GM12875 (cell line): ENCODE measurements around the gene AFM.

Experiments
- H3K4me3 ChIP-seq: one replicate; pipeline ENCODE4 v1.5.1; 2011; ENCODE audit warnings: low read depth, low read length, control low read depth
- TF ChIP-seq, protein P1 (sequence below): IDR thresholded peaks from 2 replicates; pipeline ENCODE4 v1.5.1; 2011; ENCODE audit warnings: low read depth, mild to moderate bottlenecking, control low read depth, inconsistent platforms, low read length, moderate library complexity, borderline replicate concordance; ENCODE audit not compliant: insufficient read depth

The AFM gene

DNA sequence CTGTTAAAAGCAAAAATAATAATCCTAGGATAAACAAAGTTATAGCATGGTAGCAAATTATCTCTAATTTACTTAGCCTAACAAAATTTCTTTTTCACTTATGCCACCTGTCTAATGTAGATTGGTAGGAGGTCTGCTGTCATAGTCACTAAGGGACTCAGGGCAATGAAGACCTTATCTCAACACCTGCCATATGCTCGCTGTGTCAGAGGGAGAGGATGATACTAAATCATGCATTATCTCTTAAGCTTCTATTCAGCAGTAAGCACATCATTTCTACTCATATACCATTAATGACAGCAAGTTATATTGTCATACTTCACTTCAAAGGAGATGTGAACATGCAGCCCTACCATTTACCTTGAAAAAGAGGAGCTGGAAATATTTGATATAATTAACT, 44.1 kb downstream of the AFM start:
- TF ChIP-seq, protein P1, sequence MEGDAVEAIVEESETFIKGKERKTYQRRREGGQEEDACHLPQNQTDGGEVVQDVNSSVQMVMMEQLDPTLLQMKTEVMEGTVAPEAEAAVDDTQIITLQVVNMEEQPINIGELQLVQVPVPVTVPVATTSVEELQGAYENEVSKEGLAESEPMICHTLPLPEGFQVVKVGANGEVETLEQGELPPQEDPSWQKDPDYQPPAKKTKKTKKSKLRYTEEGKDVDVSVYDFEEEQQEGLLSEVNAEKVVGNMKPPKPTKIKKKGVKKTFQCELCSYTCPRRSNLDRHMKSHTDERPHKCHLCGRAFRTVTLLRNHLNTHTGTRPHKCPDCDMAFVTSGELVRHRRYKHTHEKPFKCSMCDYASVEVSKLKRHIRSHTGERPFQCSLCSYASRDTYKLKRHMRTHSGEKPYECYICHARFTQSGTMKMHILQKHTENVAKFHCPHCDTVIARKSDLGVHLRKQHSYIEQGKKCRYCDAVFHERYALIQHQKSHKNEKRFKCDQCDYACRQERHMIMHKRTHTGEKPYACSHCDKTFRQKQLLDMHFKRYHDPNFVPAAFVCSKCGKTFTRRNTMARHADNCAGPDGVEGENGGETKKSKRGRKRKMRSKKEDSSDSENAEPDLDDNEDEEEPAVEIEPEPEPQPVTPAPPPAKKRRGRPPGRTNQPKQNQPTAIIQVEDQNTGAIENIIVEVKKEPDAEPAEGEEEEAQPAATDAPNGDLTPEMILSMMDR = no peak
- H3K4me3 ChIP-seq = no peak overlapping the region

DNA sequence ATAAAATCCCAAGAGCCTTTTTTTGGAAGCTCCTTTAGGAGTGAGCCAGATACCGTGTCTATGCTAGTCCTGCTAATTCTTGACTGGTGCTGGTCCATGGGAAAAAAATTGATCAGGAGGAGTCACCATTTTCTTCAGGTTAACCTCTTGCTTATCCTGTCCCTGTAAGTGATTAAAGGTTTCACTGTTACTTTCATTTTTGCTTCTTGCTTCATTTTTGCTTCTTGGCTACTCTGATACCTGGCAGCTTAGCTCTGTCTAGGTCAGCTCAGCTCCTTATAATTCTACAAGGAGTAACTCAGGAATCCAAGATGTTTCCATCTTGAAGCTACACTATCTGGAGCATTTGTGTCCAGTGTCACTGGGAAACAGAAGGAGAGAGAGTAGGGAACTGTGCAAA, 45.7 kb downstream of the AFM start:
- TF ChIP-seq, protein P1 = no peak
- H3K4me3 ChIP-seq = no peak overlapping the region

DNA sequence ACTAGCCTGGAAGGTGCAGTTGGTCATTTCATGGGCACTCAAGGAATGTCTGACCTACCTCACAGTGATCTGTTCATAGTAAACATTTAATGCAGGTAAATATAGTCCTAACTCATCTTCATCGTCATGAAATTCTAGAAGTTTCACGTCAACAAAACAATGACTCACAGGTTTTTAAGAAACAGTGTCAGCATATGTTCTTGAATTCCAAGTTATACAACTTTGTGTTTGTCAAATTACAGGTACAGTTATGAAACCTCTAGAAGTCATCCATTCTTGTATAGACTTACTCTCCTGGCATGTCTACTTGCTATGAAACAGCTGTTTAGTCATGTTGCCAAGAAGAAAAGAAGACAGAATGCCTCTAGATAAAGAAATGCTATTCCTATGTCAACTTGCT, 46.6 kb downstream of the AFM start:
- no peak overlapping the region for H3K4me3 ChIP-seq
- TF ChIP-seq, protein P1 = no peak

DNA sequence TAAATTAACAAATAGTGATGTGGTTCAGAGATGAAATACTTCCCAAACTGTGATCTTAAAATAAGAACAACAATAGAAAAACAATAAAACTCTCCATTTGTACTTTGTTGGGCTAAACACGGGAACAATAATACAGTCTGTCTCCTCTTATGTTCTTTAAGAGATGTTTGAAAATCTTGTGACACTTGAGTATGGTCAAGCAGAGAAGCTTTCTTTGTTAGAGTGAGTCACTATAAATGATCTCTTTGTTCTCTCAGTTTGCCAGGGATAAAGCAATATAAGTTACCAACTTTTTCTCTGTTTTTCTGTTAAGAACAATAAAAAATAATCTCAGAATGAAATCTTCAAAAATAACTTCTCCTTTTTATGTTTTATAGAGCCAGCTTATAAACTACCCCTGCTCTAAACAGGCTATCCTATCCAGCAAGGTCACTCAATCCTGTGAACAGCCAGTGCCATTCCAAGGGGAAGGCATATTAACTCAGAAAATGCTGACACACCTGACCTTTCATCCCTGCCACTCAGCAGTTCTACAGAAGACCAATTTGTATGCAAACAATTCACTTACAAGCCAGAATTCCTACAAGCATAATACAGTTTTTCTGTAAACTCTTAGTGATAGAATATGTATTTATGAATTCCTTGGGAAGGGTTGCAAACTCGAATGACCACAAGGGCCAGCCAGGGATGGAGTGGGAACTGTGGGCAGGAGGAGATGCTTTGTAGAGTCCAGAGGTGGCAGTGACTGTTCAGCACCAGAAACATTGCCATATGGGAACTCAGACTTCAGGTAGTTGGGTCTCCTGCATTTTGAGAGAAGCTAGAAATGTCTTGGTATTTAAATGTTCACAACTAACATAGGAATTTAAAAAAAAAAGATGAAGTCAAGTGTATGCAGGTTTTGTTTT, 52.2 kb downstream of the AFM start:
- no peak overlapping the region for H3K4me3 ChIP-seq
- TF ChIP-seq, protein P1 = no peak

DNA sequence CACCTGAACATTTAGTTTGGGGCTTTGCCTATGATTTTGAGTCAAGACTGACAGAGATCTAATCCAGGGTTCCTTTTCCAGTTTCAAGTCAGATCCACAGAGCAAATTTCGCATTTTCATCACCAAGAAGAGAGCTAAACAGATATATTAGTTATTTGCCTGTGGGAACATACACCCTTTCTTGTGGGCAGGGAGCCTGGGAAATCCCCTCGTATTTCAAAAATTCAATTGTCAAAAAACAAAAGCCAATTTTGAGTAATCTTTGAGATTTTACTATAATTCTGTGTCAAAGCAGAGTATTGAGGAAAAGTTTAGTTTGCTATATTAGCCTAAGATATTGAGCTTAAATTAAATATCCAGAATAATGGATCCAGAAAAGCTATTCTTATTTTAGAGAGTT, 56.6 kb downstream of the AFM start:
- TF ChIP-seq, protein P1 = no peak
- H3K4me3 ChIP-seq = no peak overlapping the region

DNA sequence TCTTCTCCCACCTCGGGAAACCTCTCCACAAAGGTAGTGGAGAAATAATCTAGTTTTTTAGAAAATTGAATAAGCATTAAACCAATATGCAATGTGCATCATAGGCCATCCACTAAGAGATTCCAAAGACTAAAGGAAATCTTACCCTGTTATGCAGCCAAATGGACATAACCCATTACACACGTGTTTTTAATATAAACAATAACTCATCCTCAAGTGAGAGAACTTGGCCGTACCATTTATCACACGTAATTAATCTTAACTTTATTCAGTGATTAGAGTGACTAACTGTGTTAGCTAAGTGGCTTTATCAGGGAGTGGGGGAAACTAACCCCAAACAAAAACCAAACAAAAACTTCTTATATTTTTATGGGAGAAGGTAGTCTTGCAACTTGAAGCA, 57.8 kb downstream of the AFM start:
- H3K4me3 ChIP-seq = no peak overlapping the region
- TF ChIP-seq, protein P1 = no peak

DNA sequence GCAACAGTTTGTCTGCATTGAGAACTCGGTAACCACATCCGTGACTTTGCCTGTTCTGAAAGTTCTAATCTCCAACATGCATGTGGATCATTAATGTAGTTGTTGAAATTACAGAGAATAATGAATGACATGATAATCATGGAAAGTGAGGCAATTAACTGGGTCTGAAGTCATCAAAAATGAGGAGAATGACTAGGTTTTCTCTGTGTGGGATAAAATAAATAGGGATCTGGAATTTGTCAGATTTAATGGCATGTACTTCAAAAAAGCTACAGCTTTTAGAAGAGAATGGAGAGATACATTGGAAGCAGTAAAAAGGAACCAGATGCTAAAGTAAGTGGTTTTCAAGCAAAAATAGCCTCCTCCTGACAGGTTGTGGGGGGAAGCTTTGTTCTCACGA, 59.3 kb downstream of the AFM start:
- TF ChIP-seq, protein P1 = no peak
- no peak overlapping the region for H3K4me3 ChIP-seq
